Measurements from ENCODE around the gene DTX3.
A peak's percentile ranks its signal among the peaks of the same experiment; 100 is the strongest.
"Not testable (repeated sequence)": the region's sequence is repeated elsewhere in the genome, so short reads cannot be mapped to it uniquely, and the experiment has no call there.

DTX3 gene

DNA sequence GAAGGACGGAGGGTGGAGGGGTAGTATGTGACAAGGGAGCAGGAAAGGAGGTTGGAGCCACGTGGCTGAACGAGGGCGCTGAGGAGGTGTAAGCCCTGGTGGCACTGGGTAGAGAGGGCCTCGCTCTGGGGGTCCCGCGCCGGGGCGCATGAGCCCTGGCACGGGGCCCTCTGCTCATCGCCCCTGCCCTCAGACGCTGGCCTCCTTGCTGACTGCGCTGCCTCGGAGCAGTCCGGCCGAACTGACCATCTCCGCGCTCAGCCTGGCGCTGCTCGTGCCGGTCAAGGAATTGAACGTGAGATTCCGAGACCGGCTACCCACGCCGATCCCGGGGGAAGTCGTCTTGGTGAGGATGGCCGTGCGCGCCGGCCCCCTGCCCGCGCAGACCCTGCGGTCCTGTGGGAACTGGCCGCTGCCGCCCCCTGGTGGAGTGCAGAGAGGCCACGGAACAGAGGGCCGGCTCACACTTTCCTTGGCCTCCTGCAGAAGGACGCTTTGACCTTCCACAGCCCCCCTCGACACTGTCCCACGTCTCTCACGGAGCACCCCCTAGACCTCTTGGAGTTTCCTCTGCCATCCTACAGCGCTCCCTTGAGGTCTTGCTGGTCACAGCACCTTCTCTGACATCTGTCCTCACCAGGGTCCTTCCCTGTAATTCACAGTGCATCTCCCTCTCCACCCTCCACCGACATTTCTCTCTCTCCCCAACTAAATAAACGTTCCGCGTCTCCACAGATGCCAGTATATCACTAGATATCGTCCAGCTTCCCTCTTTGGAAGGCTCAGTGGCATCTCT, 17.1 kb downstream of the DTX3 start:
- peak; percentile 70 for DNase-seq

- DNase-seq, result no peak
Measured at GRCh38 chr12:57622293-57623245, 17.9 kb downstream of the DTX3 start.

GRCh38 chr12:57623385-57623784, 18.8 kb downstream of the DTX3 start:
- DNase-seq, result no peak

- DNase-seq, result no peak
Measured at GRCh38 chr12:57623811-57624390, 19.3 kb downstream of the DTX3 start.

GRCh38 chr12:57624441-57625220, 20.0 kb downstream of the DTX3 start:
- DNase-seq, result no peak

- no peak for DNase-seq
Measured at GRCh38 chr12:57625261-57626032, 20.8 kb downstream of the DTX3 start.

DNA sequence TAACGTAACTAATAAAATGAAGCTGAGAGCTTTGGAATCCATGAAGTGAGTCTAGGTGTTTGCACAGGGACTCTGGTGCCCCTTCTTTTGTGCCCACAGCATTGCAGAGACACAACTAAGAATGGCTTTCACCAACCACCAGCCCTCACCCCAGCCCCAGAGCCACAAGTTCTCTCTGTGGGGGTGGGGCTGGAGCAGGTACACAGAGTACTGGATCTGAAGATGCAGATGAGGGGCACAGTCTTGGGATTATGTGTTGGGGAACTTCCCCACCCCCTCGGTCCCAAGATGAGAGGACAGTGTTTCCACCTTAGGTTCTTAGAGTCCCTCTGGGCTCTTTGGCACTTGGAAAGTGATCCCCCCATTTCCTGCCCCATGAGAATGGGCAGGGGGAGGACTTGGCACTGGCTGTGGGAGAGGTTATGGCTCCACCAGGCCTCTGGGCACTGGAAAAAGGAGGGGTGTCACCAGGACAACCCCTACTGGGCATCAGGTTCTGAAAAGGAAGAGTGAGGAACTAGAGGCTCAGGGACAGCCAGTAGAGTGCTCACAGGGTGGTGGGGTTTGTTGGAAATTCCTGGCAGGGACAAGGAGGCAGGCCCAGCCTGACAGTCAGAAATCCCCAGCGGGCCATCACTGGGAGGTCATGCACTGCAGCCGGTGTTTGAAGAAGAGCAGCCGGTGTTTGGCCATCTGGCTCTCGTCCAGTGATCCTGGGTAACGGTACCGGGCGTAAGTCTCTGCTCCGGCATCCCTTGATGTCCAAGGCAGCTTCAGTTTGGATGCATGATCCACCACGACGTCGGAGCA, 21.7 kb downstream of the DTX3 start:
- DNase-seq, result no peak

DNA sequence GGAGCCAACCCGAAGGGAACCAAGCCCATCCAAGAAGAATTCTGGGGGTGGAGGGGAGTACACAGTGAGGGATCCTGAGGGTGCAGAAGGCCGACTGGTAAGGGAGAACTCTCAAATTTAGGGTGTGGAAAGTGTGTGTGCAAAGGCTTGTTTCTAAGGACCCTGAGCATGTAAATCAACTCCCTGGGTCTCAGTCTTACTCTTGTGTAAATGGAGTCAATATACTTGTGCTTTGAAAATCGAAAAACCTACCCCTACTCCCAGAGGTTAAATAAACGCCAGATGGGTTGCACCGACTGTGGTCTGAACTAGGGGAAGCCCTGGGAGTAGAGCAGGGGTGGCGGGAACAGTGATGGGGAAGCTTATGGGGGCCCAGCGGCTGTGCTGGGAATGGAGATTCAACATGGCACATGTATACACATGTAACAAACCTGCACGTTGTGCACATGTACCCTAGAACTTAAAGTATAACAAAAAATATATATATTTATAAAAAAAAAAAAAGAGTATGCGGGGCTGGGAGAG, 22.4 kb downstream of the DTX3 start:
- no peak for DNase-seq

GRCh38 chr12:57627501-57628279, 23.1 kb downstream of the DTX3 start:
- no peak for DNase-seq

DNA sequence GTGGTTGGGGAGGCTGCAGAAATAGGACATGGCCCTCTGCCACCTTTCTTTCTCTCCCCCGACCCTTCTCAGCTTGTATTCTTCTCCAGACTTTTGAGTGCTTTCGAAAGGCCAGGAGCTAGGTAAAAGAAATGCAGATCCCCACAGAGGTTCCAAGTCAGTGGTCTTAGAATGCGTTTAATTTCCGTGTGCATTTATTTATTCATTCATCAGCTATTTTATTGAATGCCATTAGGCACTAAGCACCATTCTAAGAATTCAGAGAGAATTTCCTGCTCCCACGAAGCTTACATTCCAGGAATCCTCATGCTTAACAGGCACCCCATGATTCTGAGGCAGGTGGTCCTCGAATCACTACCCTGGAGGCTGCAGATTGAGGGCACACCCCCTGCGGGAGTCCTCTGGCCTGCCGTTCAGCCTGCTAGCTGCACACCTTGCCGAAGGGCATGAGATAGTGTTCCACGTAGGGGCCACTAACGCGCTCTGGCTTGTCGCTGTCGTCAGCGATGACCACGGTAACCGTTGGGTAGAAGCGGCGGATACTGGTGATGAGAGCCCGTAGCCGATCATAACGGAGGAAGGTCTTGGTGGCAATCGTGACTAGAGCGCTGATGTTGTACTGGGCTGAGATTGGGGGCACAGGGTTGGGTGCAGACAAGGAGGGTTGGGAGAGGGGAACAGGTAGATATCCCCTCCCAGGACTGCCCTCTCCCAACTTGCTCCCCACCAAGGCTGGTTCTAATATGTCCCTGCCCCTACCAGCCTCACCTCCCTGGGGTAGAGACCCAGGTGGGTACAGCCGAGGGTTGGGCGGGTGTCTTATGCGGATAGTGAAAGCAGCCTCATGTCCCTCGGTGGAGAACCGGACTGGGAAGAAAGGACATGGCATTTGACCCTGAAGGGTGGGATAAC, 23.9 kb downstream of the DTX3 start:
- DNase-seq, result no peak

- no peak for DNase-seq
Measured at GRCh38 chr12:57629897-57630471, 25.4 kb downstream of the DTX3 start.

- no peak for DNase-seq
Measured at GRCh38 chr12:57630891-57631433, 26.3 kb downstream of the DTX3 start.

DNA sequence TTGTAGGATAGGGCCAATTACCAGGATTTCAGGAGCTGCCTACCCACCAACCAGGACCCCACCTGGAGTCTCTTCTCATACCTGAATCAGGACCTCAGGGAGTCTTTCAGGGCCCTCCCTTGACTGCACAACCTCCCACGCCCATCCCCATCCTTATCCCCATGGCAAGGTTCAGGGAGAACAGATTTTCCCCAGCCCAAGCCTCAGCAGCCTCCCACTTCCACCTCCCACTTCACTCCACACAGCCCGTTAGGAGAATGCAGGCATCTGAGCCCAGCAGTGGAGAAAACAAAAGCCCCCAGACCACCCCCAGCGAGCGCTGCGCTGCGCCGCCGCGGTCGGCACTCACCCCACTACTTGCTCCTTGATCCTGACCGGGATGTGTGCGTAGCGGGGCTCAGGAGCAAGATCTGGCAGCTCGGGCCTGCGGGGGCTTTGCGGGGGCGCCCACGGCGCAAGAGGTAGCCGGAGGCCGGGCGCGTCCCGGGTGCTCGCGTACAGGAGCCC, 27.0 kb downstream of the DTX3 start:
- DNase-seq, result no peak

GRCh38 chr12:57632073-57632957, 27.7 kb downstream of the DTX3 start:
- DNase-seq, result peak; percentile 28

GRCh38 chr12:57632958-57633840, 28.6 kb downstream of the DTX3 start, which contains the start of gene B4GALNT1:
Gene B4GALNT1, minus strand, starts transcription at chr12:57633201. Its CDS starts 1,069 bp downstream, at chr12:57632132.
- peak; percentile 65 for DNase-seq

DNA sequence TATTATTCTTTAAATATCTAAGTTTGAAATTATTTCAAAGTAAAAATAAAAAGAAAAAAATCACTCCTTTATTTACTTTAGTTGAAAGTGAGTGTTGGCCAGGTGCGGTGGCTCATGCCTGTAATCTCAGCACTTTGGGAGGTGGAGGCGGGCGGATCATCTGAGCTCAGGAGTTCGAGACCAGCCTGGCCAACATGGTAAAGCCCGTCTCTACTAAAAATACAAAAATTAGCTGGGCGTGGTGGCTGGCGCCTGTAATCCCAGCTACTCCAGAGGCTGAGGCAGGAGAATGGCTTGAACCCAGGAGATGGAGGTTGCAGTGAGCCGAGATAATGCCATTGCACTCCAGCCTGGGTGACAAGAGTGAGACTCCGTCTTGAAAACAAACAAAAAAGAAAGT, 32.1 kb downstream of the DTX3 start:
- not testable (repeated sequence) for DNase-seq
